ENCODE results near the gene PCBD2. TPM values are rescaled to one million over a fixed set of nuclear protein-coding genes. Genes with fewer than 3 reads are reported as not detected.

PCBD2 gene
- total and polyA plus RNA-seq, 2 donors (not counting 1 experiment from before 2014, with no cell fraction given) = 6.1 to 15.7 TPM

DNA sequence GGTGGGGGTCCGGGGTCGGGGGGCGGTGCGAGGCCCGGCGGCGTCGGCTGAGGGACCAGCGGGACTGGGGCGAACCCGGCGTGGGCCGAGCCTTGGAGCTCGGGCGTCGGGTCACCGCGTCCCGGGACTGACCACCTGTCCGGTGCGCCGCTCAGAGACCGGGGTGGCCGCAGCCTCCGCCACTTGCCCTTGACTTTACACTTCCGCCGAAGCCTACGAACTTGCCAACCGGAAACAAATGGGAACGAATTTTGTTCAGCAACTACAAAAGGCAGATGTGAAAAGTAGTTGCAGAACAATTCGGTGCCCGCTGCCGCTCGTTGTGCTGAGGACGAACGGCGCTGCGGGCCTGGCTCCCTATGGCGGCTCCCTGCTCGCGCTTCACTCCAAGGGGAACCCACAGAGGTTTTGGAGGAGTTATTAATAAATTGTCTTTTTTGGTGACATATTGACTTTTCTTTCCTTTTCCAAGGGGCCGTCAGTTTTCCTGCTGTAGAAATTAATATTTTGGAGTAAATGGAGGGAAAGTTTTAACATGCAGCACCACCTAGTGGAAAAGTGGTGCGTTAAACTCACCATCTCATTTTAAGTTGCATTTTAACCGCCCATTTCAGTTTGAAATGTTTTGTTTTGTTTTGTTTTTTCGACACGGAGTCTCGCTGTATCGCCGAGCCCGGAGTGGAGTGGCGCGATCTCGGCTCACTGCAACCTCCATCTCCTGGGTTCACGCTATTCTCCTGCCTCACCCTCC, 490 bp downstream of the PCBD2 start:
- H3K9me3 Mint-ChIP-seq (ENCODE audit: insufficient read depth) = no peaks in the 10 kb centered on the region
- no peaks in the 10 kb centered on the region for H3K27me3 ChIP-seq (replicated peaks in 1 of 4; ENCODE audit: control extremely low read depth in 1 of 4, control insufficient read depth in 3 of 4, insufficient read depth in 4 of 4, low read length in 3 of 4)
- peak overlapping the region; percentile 95 for H3K4me2 ChIP-seq (replicated peaks; ENCODE audit: low read depth, low read length, poor library complexity, severe bottlenecking)
- peak overlapping the region; percentile 99 for H3K27ac Mint-ChIP-seq
- intact Hi-C loops (cut with micrococcal nuclease) = loop anchor here (1.0 to 10.0 kb wide), 14 partner anchors 60 to 729 kb away; partner anchors contain the start of genes C5orf24, CAMLG, DDX46 and JADE2
- ATAC-seq (ENCODE audit: low read depth) (peak; percentile 4), DNase-seq (peak; percentile 84)
- peak overlapping the region; percentile 70 to 88 (median 82) for H3K4me3 ChIP-seq (ENCODE audit: control extremely low read depth in 1 of 5, extremely low read depth in 1 of 5, insufficient read depth in 1 of 5, low read depth in 2 of 5, low read length in 4 of 5)
- H3K4me1 ChIP-seq (ENCODE audit: control insufficient read depth in 2 of 2, insufficient read depth in 2 of 2, low read length in 2 of 2) = peaks cover 32 to 42% of the 10 kb centered on the region in 2 donors
- H3K27me3 Mint-ChIP-seq = no peaks in the 10 kb centered on the region
- H3K9me3 ChIP-seq (ENCODE audit: control extremely low read depth in 1 of 3, control insufficient read depth in 2 of 3, insufficient read depth in 1 of 3, low read length in 2 of 3) = peaks cover 0 to 17% (median 0%) of the 10 kb centered on the region in 3 donors
- H3K27ac ChIP-seq (ENCODE audit: low read length in 2 of 2) = peak overlapping the region; percentile 77 to 96
- ChIA-PET CTCF (interaction anchor here (0.6 to 8.4 kb wide), 21 partner anchors 9 to 720 kb away, joined by 3 to 93 read pairs (median 4); partner anchors contain the start of genes C5orf24, CAMLG, DDX46 and TXNDC15), POLR2A (interaction anchor here (0.6 to 1.9 kb wide), 13 partner anchors 15 to 728 kb away, joined by 3 to 32 read pairs (median 6); partner anchors contain the start of genes C5orf24, CAMLG, DDX46 and PPP2CA)
- H3K36me3 ChIP-seq (replicated peaks in 1 of 2; ENCODE audit: control extremely low read depth in 1 of 2, control insufficient read depth in 1 of 2, extremely low read depth in 1 of 2, insufficient read depth in 2 of 2, low read length in 1 of 2) = peaks cover 1 to 6% of the 10 kb centered on the region in 2 experiments
- TF ChIP-seq, protein P1, sequence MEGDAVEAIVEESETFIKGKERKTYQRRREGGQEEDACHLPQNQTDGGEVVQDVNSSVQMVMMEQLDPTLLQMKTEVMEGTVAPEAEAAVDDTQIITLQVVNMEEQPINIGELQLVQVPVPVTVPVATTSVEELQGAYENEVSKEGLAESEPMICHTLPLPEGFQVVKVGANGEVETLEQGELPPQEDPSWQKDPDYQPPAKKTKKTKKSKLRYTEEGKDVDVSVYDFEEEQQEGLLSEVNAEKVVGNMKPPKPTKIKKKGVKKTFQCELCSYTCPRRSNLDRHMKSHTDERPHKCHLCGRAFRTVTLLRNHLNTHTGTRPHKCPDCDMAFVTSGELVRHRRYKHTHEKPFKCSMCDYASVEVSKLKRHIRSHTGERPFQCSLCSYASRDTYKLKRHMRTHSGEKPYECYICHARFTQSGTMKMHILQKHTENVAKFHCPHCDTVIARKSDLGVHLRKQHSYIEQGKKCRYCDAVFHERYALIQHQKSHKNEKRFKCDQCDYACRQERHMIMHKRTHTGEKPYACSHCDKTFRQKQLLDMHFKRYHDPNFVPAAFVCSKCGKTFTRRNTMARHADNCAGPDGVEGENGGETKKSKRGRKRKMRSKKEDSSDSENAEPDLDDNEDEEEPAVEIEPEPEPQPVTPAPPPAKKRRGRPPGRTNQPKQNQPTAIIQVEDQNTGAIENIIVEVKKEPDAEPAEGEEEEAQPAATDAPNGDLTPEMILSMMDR (IDR thresholded peaks at IDR 0.05) = peak; percentile 94
- TF ChIP-seq EZH2 (IDR thresholded peaks at IDR 0.05; ENCODE audit: borderline replicate concordance, insufficient read depth, low read depth, low read length, poor library complexity, severe bottlenecking) = no peak
- H3K4me3 Mint-ChIP-seq = peak overlapping the region; percentile 91
- peak overlapping the region; percentile 96 for H3K9ac ChIP-seq (ENCODE audit: low read length)
- no peaks in the 10 kb centered on the region for H4K20me1 ChIP-seq (ENCODE audit: control insufficient read depth, insufficient read depth, low read length, poor library complexity, severe bottlenecking)
- H2AFZ ChIP-seq (ENCODE audit: insufficient read depth, low read depth, low read length, poor library complexity, severe bottlenecking) = peak overlapping the region; percentile 98
- peaks cover 35% of the 10 kb centered on the region for H3K4me1 Mint-ChIP-seq
- H3K79me2 ChIP-seq (ENCODE audit: control insufficient read depth, insufficient read depth, low read length) = peaks cover 16% of the 10 kb centered on the region
- WGBS (ENCODE audit: insufficient coverage) = under 1% methylated on average over 47 of the region's 54 CpGs

All from B cell (primary cell).